ENCODE data around the gene PIGA. TPM values are rescaled to one million over a fixed set of nuclear protein-coding genes. Genes with fewer than 3 reads are reported as not detected.
A peak's percentile ranks its signal among the peaks of the same experiment; 100 is the strongest.

PIGA gene
- polyA plus RNA-seq, 2 of the 4 experiments (the other 2 are of a cell fraction): 9.5 to 21.2 TPM

GRCh38 chrX:15314472-15314871 is 20.9 kb downstream of the PIGA start:
- WGBS (ENCODE audit: missing lambda C conversion rate): 31% methylated on average over 2 of the region's 2 CpGs
- no peak for FAIRE-seq
- CTCF ChIA-PET: no interaction called here

GRCh38 chrX:15311119-15311518 is 24.2 kb downstream of the PIGA start:
- no peak overlapping the region for H3K4me2 ChIP-seq
- H3K4me3 ChIP-seq: no peak overlapping the region
- no peak overlapping the region for H3K27ac ChIP-seq
- POLR2A ChIA-PET: no interaction called here
- TF ChIP-seq RCOR1 (IDR thresholded peaks at IDR 0.05; ENCODE audit: low read depth, low read length): no peak
- no peak for TF ChIP-seq HOXA7 (CRISPR knock-in tag; IDR thresholded peaks at IDR 0.05)
- TF ChIP-seq PHF8 (IDR thresholded peaks at IDR 0.05; ENCODE audit: borderline replicate concordance, low read depth): no peak
- no peak for TF ChIP-seq HOXB13 (CRISPR knock-in tag; IDR thresholded peaks at IDR 0.05; ENCODE audit: low read depth)
- no peak for TF ChIP-seq ELK1 (IDR thresholded peaks at IDR 0.05; ENCODE audit: low read depth, low read length)
- TF ChIP-seq KDM5A (IDR thresholded peaks at IDR 0.05): no peak
- TF ChIP-seq REST (IDR thresholded peaks at IDR 0.05): no peak
- no peak for TF ChIP-seq ZNF302 (CRISPR knock-in tag; IDR thresholded peaks at IDR 0.05)
- no peak for TF ChIP-seq JUN (IDR thresholded peaks at IDR 0.05)
- no peak for TF ChIP-seq ZSCAN20 (CRISPR knock-in tag; IDR thresholded peaks at IDR 0.05)
- no peak for TF ChIP-seq SMC3 (IDR thresholded peaks at IDR 0.05)
- TF ChIP-seq SREBF2 (IDR thresholded peaks at IDR 0.05): no peak
- no peak for TF ChIP-seq HEYL (CRISPR knock-in tag; IDR thresholded peaks at IDR 0.05)
- TF ChIP-seq NR3C1 (IDR thresholded peaks at IDR 0.05): no peak
- no peak for TF ChIP-seq POLR2A (IDR thresholded peaks at IDR 0.05; ENCODE audit: low read length)
- no peak for TF ChIP-seq RARB (CRISPR knock-in tag; IDR thresholded peaks at IDR 0.05)
- TF ChIP-seq E2F6 (IDR thresholded peaks at IDR 0.05; ENCODE audit: borderline replicate concordance, low read depth): no peak
- no peak for TF ChIP-seq ESRRA (IDR thresholded peaks at IDR 0.05; ENCODE audit: borderline replicate concordance, low read length)
- no peak for TF ChIP-seq CHD4 (IDR thresholded peaks at IDR 0.05; ENCODE audit: borderline replicate concordance)
- ATAC-seq (no peak), DNase-seq (ENCODE audit: low read depth in 1 of 2, low spot score in 1 of 2) (no peak), FAIRE-seq (peak; percentile 72)
- no peaks in the 10 kb centered on the region for H3K9me3 ChIP-seq
- CTCF ChIA-PET: interaction anchor here (0.6 to 0.8 kb wide), 2 partner anchors 11 to 16 kb away, joined by 3 to 5 read pairs; no protein-coding TSS in a partner anchor
- WGBS (ENCODE audit: missing lambda C conversion rate): 88% methylated on average over 3 of the region's 3 CpGs
- peaks cover 7% of the 10 kb centered on the region; the same call in 1 of the 3 replicates for H3K4me1 ChIP-seq

More at GRCh38 chrX:15314472-15314871, 20.9 kb downstream of the PIGA start:
- POLR2A ChIA-PET: no interaction called here
- ATAC-seq: no peak
- Histone ChIP-seq H3K4me2 (no peak overlapping the region), H3K27ac (no peak overlapping the region), H3K9me3 (no peaks in the 10 kb centered on the region), H3K4me1 (peaks cover 7% of the 10 kb centered on the region; the same call in 1 of the 3 replicates), H3K4me3 (no peak overlapping the region)
- DNase-seq (ENCODE audit: low read depth in 1 of 2, low spot score in 1 of 2): no peak
- no peak for TF ChIP-seq HEYL (CRISPR knock-in tag; IDR thresholded peaks at IDR 0.05)
- no peak for TF ChIP-seq HOXB5 (CRISPR knock-in tag; IDR thresholded peaks at IDR 0.05)
- TF ChIP-seq EHF (CRISPR knock-in tag; IDR thresholded peaks at IDR 0.05): no peak
- TF ChIP-seq TFCP2L1 (CRISPR knock-in tag; IDR thresholded peaks at IDR 0.05): no peak
- TF ChIP-seq USF2 (IDR thresholded peaks at IDR 0.05): no peak
- no peak for TF ChIP-seq NR3C1 (IDR thresholded peaks at IDR 0.05)
- no peak for TF ChIP-seq CHD2 (IDR thresholded peaks at IDR 0.05; ENCODE audit: low read length, partially characterized antibody)
- TF ChIP-seq JUNB (IDR thresholded peaks at IDR 0.05): no peak
- no peak for TF ChIP-seq ZFP36 (IDR thresholded peaks at IDR 0.05; ENCODE audit: borderline replicate concordance, partially characterized antibody)
- TF ChIP-seq E2F6 (IDR thresholded peaks at IDR 0.05; ENCODE audit: borderline replicate concordance, low read depth): no peak
- TF ChIP-seq NPAS2 (CRISPR knock-in tag; IDR thresholded peaks at IDR 0.05; ENCODE audit: borderline replicate concordance): no peak
- no peak for TF ChIP-seq POLR2AphosphoS2 (conservative IDR thresholded peaks at IDR 0.05; ENCODE audit: low read length)
- TF ChIP-seq JUN (IDR thresholded peaks at IDR 0.05): no peak
- TF ChIP-seq MAX (IDR thresholded peaks at IDR 0.05): no peak
- TF ChIP-seq GATA3 (IDR thresholded peaks at IDR 0.05; ENCODE audit: borderline replicate concordance): no peak
